Effector memory CD4-positive, alpha-beta T cell (primary cell): Measurements from ENCODE around the gene AFAP1L1.

Experiments used
- DNase-seq, 3 donors: peaks; one replicate each; pipeline ENCODE4 v3.0.0-alpha.2; 2020
- H3K27ac ChIP-seq: 2 replicates; pipeline ENCODE4 v1.7.0; 2013; ENCODE audit warnings: mild to moderate bottlenecking, low read length, moderate library complexity; ENCODE audit not compliant: insufficient read depth, poor library complexity, severe bottlenecking
- H3K27me3 ChIP-seq: replicated peaks from 2 replicates; pipeline ENCODE4 v1.7.0; 2013; ENCODE audit warnings: mild to moderate bottlenecking, low read length; ENCODE audit not compliant: insufficient read depth, control insufficient read depth, poor library complexity, severe bottlenecking
- H3K36me3 ChIP-seq: 2 replicates; pipeline ENCODE4 v1.7.0; 2013; ENCODE audit warnings: mild to moderate bottlenecking, low read length, moderate library complexity; ENCODE audit not compliant: control insufficient read depth, insufficient read depth
- H3K4me1 ChIP-seq: 2 replicates; pipeline ENCODE4 v1.7.0; 2013; ENCODE audit warnings: low read length, mild to moderate bottlenecking; ENCODE audit not compliant: control insufficient read depth, insufficient read depth, poor library complexity, severe bottlenecking
- H3K4me3 ChIP-seq: 2 replicates; pipeline ENCODE4 v1.7.0; 2013; ENCODE audit warnings: low read length, low read depth, mild to moderate bottlenecking; ENCODE audit not compliant: insufficient read depth, poor library complexity, severe bottlenecking
- H3K9me3 ChIP-seq: 2 replicates; pipeline ENCODE4 v1.7.0; 2013; ENCODE audit warnings: mild to moderate bottlenecking, low read length, moderate library complexity; ENCODE audit not compliant: control insufficient read depth

The AFAP1L1 gene

DNA sequence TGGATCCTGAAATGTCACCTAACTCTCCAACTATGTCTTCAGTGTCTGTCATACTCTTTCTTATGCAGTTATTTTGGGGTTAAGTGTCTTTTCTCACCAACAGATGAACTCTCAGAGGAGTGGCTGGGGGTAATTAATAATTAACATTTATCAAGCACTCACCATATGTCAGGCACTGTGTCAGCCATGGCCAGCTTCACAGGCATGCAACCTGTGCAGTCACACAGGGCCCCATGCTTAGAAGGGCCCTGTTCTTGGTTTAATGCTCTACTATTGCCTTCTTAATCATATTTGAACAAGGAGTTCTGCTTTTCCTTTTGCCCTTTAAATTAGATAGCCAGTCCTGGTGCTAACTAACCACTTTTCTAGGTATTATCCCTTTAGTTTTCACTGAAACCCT, 70.2 kb downstream of the AFAP1L1 start:
- H3K4me1 ChIP-seq, result peaks cover 10% of the 10 kb centered on the region
- no peaks in the 10 kb centered on the region for H3K9me3 ChIP-seq
- H3K27ac ChIP-seq, result no peak overlapping the region
- no peak overlapping the region for H3K4me3 ChIP-seq
- no peaks in the 10 kb centered on the region for H3K27me3 ChIP-seq
- no peaks in the 10 kb centered on the region for H3K36me3 ChIP-seq
- no peak for DNase-seq

GRCh38 chr5:149344151-149344550, 72.5 kb downstream of the AFAP1L1 start:
- Histone ChIP-seq H3K4me3 (no peak overlapping the region), H3K27ac (peak overlapping the region; percentile 77), H3K36me3 (no peaks in the 10 kb centered on the region), H3K27me3 (no peaks in the 10 kb centered on the region), H3K9me3 (no peaks in the 10 kb centered on the region), H3K4me1 (peaks cover 30% of the 10 kb centered on the region)
- no peak for DNase-seq

- Histone ChIP-seq H3K4me1 (peaks cover 39% of the 10 kb centered on the region), H3K27ac (peak within 1 kb of the TSS; percentile 77), H3K4me3 (peak within 1 kb of the TSS; percentile 65), H3K9me3 (no peaks in the 10 kb centered on the region), H3K27me3 (no peaks in the 10 kb centered on the region), H3K36me3 (peaks cover 11% of the 10 kb centered on the region)
- DNase-seq, result peak; percentile 71 to 84 (median 75)
Observed at GRCh38 chr5:149345147-149345891, 73.7 kb downstream of the AFAP1L1 start, which contains the start of gene GRPEL2. Gene GRPEL2 (plus strand): TSS chr5:149345499. CDS start chr5:149345540, 41 bp downstream.

DNA sequence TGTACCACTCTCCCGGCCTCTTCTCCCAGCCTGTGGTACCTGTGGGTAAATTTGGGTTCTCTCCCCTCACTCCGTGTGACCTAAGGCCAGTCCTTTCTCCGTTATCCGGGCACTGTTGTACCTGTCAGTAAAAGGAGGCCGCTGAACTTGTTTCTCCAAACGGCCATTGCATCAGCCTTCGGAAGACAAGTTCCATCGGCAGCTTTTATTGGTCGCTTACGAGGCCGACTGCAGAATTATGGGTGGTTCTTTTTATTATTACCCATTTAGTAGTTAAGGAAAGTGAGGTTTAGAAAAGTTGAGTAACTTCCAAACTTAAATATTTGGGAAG, 74.2 kb downstream of the AFAP1L1 start:
- Histone ChIP-seq H3K36me3 (peaks cover 16% of the 10 kb centered on the region), H3K4me3 (peak overlapping the region; percentile 65), H3K4me1 (peaks cover 39% of the 10 kb centered on the region), H3K9me3 (no peaks in the 10 kb centered on the region), H3K27ac (peak overlapping the region; percentile 77), H3K27me3 (no peaks in the 10 kb centered on the region)
- no peak for DNase-seq

DNA sequence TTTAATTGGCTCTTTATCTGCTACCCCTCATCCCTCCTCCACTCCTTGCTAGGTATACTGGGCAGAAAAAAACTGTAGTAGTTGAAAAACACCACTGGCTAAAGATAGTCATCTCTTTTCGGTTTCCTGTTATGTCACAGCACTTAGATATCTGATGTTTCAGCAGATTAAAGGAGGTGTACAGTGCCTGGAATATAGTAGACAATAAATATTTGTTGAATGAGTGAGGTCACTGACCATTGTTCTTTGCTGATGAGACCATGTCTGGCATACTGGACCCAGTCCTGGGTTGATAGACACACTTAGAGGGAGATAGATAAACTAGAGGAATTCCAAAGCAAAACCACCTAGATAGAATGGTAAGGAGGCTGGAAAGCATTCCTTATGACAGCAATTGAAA, 76.9 kb downstream of the AFAP1L1 start:
- H3K9me3 ChIP-seq, result no peaks in the 10 kb centered on the region
- H3K27ac ChIP-seq, result peak overlapping the region; percentile 76
- H3K27me3 ChIP-seq, result no peaks in the 10 kb centered on the region
- peaks cover 38% of the 10 kb centered on the region for H3K36me3 ChIP-seq
- peak overlapping the region; percentile 30 for H3K4me3 ChIP-seq
- DNase-seq, result no peak
- H3K4me1 ChIP-seq, result peaks cover 45% of the 10 kb centered on the region

DNA sequence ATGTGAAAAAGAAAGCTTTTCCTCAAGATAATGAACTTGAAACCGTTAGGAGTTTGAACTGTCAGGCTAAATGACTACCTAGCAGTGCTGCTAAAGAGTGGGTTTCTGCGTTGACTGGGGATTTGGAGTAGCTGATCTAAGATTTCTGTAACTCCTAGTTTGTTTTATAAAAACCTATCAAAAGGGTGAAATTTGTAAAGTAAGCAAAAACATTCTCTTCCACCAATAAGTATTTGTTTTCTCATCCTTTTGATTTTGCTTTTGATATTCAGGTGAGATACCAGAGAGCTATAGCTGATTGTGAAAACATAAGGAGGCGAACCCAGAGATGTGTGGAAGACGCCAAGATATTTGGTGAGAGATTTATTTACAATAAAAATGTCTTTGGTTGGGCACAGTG, 77.7 kb downstream of the AFAP1L1 start:
- H3K4me1 ChIP-seq, result peaks cover 41% of the 10 kb centered on the region
- no peak for DNase-seq
- no peak overlapping the region for H3K4me3 ChIP-seq
- H3K27ac ChIP-seq, result peak overlapping the region; percentile 76
- H3K36me3 ChIP-seq, result peaks cover 44% of the 10 kb centered on the region
- H3K27me3 ChIP-seq, result no peaks in the 10 kb centered on the region
- H3K9me3 ChIP-seq, result no peaks in the 10 kb centered on the region

GRCh38 chr5:149352169-149352568, 80.5 kb downstream of the AFAP1L1 start:
- Histone ChIP-seq H3K27me3 (no peaks in the 10 kb centered on the region), H3K9me3 (no peaks in the 10 kb centered on the region), H3K36me3 (peaks cover 56% of the 10 kb centered on the region), H3K27ac (no peak overlapping the region), H3K4me3 (no peak overlapping the region), H3K4me1 (peaks cover 32% of the 10 kb centered on the region)
- no peak for DNase-seq

DNA sequence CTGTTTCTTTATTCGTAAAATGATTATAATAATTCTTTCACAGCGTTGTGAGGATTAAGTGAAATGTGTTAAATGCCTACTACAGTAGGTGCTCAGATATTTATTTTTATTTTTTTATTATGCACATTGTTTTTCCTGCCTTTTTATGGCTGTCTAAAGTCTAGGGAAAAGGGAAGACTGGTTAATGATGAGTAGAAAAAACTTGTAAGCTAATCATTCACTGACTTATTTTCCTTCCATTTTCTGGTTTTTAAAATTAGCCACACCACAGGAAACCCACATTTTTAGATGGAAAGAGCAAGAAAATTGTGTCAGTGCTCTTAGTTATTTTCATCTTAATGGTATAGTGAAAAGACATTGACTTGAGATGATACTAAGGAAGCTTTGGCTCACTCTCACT, 82.3 kb downstream of the AFAP1L1 start:
- peaks cover 56% of the 10 kb centered on the region for H3K36me3 ChIP-seq
- no peak overlapping the region for H3K27ac ChIP-seq

DNA sequence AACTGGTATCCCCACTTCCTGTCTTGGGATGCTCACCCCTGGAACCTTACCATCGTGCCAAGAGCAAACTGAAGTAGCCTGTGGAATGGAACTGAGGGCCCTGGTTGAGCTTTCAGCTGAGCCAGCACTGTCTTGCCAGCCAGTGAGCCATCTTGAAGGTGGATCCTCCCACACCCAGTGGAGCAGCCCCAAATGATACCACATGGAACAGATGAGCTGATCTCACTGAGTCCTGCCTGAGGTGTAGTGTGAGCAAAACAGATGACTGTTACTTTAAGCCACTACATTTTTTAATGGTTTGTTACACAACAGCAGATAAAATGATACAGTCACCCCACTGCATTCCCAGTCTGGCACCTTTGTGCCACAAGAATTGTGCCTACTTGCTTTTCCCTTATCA, 84.0 kb downstream of the AFAP1L1 start:
- H3K27me3 ChIP-seq, result no peaks in the 10 kb centered on the region
- H3K36me3 ChIP-seq, result peaks cover 42% of the 10 kb centered on the region
- no peak for DNase-seq
- H3K27ac ChIP-seq, result no peak overlapping the region
- H3K9me3 ChIP-seq, result no peaks in the 10 kb centered on the region
- H3K4me3 ChIP-seq, result no peak overlapping the region
- H3K4me1 ChIP-seq, result peaks cover 23% of the 10 kb centered on the region

More for the DNA sequence above, 82.3 kb downstream of the AFAP1L1 start:
- Histone ChIP-seq H3K4me3 (no peak overlapping the region), H3K4me1 (peaks cover 18% of the 10 kb centered on the region), H3K27me3 (no peaks in the 10 kb centered on the region), H3K9me3 (no peaks in the 10 kb centered on the region)
- DNase-seq, result no peak

DNA sequence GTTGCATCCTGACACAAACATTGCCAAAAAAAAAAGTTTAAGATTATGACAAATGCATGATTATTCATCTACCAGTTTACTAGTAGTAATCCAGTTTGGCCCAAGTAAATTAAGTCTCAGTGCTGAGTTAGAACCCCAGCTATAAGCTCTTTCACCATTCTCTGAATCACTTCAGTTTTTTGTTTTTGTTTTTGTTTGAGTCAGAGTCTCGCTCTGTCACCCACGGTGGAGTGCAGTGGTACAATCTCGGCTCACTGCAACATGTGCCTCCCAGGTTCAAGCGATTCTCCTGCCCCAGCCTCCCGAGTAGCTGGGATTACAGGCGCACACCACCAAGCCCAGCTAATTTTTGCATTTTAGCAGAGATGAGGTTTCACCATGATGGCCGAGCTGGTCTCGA, 84.7 kb downstream of the AFAP1L1 start:
- Histone ChIP-seq H3K4me1 (peaks cover 29% of the 10 kb centered on the region), H3K9me3 (no peaks in the 10 kb centered on the region), H3K27me3 (no peaks in the 10 kb centered on the region), H3K36me3 (peaks cover 35% of the 10 kb centered on the region), H3K27ac (no peak overlapping the region), H3K4me3 (no peak overlapping the region)
- DNase-seq, result no peak
